Measurements from ENCODE around the gene ATG12. TPM values are rescaled to one million over a fixed set of nuclear protein-coding genes. Genes with fewer than 3 reads are reported as not detected.
"Not testable (repeated sequence)": the region's sequence is repeated elsewhere in the genome, so short reads cannot be mapped to it uniquely, and the experiment has no call there.

The ATG12 gene
- 63.2 TPM for total RNA-seq

GRCh38 chr5:115841382-115842088, at the start of gene ATG12, which contains the start of gene AP3S1:
Gene ATG12 (minus strand): TSS chr5:115841565. CDS start chr5:115841552, 13 bp downstream.
Gene AP3S1 (plus strand): TSS chr5:115841935. CDS start chr5:115842038, 103 bp downstream.
- peak within 1 kb of the TSS; percentile 95 for H3K4me3 ChIP-seq (ENCODE audit: low read length)
- H3K27me3 ChIP-seq (ENCODE audit: insufficient read depth, low read length): no peaks in the 10 kb centered on the region
- H3K4me1 ChIP-seq (ENCODE audit: insufficient read depth, low read length): peaks cover 47% of the 10 kb centered on the region
- H3K9me3 ChIP-seq (ENCODE audit: low read depth, low read length): no peaks in the 10 kb centered on the region

GRCh38 chr5:115888027-115888426, 46.7 kb upstream of the ATG12 start:
- Histone ChIP-seq H3K4me3 (ENCODE audit: low read length) (no peak overlapping the region), H3K27me3 (ENCODE audit: insufficient read depth, low read length) (no peaks in the 10 kb centered on the region)

GRCh38 chr5:115885208-115885607, 43.8 kb upstream of the ATG12 start:
- not testable (repeated sequence) for H3K4me1 ChIP-seq (ENCODE audit: insufficient read depth, low read length); H3K9me3 ChIP-seq (ENCODE audit: low read depth, low read length); H3K4me3 ChIP-seq (ENCODE audit: low read length); H3K27me3 ChIP-seq (ENCODE audit: insufficient read depth, low read length)

More at GRCh38 chr5:115888027-115888426, 46.7 kb upstream of the ATG12 start:
- H3K4me1 ChIP-seq (ENCODE audit: insufficient read depth, low read length): no peaks in the 10 kb centered on the region
- no peaks in the 10 kb centered on the region for H3K9me3 ChIP-seq (ENCODE audit: low read depth, low read length)

- H3K9me3 ChIP-seq (ENCODE audit: low read depth, low read length): no peaks in the 10 kb centered on the region
- no peaks in the 10 kb centered on the region for H3K27me3 ChIP-seq (ENCODE audit: insufficient read depth, low read length)
- H3K4me1 ChIP-seq (ENCODE audit: insufficient read depth, low read length): no peaks in the 10 kb centered on the region
- no peak overlapping the region for H3K4me3 ChIP-seq (ENCODE audit: low read length)
Measured at GRCh38 chr5:115884704-115885103, 43.3 kb upstream of the ATG12 start.

GRCh38 chr5:115882434-115882833, 41.1 kb upstream of the ATG12 start:
- H3K4me1 ChIP-seq (ENCODE audit: insufficient read depth, low read length); H3K9me3 ChIP-seq (ENCODE audit: low read depth, low read length); H3K4me3 ChIP-seq (ENCODE audit: low read length); H3K27me3 ChIP-seq (ENCODE audit: insufficient read depth, low read length): not testable (repeated sequence)

GRCh38 chr5:115877342-115877741, 36.0 kb upstream of the ATG12 start:
- H3K27me3 ChIP-seq (ENCODE audit: insufficient read depth, low read length); H3K4me1 ChIP-seq (ENCODE audit: insufficient read depth, low read length); H3K4me3 ChIP-seq (ENCODE audit: low read length); H3K9me3 ChIP-seq (ENCODE audit: low read depth, low read length): not testable (repeated sequence)

GRCh38 chr5:115875447-115875846, 34.1 kb upstream of the ATG12 start:
- Histone ChIP-seq H3K27me3 (ENCODE audit: insufficient read depth, low read length) (no peaks in the 10 kb centered on the region), H3K4me1 (ENCODE audit: insufficient read depth, low read length) (no peaks in the 10 kb centered on the region), H3K9me3 (ENCODE audit: low read depth, low read length) (no peaks in the 10 kb centered on the region), H3K4me3 (ENCODE audit: low read length) (no peak overlapping the region)

GRCh38 chr5:115873392-115873791, 32.0 kb upstream of the ATG12 start:
- H3K9me3 ChIP-seq (ENCODE audit: low read depth, low read length): no peaks in the 10 kb centered on the region
- H3K4me1 ChIP-seq (ENCODE audit: insufficient read depth, low read length): no peaks in the 10 kb centered on the region
- no peaks in the 10 kb centered on the region for H3K27me3 ChIP-seq (ENCODE audit: insufficient read depth, low read length)
- no peak overlapping the region for H3K4me3 ChIP-seq (ENCODE audit: low read length)

GRCh38 chr5:115872447-115872846, 31.1 kb upstream of the ATG12 start:
- Histone ChIP-seq H3K9me3 (ENCODE audit: low read depth, low read length) (no peaks in the 10 kb centered on the region), H3K4me3 (ENCODE audit: low read length) (no peak overlapping the region), H3K27me3 (ENCODE audit: insufficient read depth, low read length) (no peaks in the 10 kb centered on the region), H3K4me1 (ENCODE audit: insufficient read depth, low read length) (no peaks in the 10 kb centered on the region)

GRCh38 chr5:115869256-115869795, 28.0 kb upstream of the ATG12 start:
- no peak overlapping the region for H3K4me3 ChIP-seq (ENCODE audit: low read length)
- H3K9me3 ChIP-seq (ENCODE audit: low read depth, low read length): no peaks in the 10 kb centered on the region
- H3K4me1 ChIP-seq (ENCODE audit: insufficient read depth, low read length): no peaks in the 10 kb centered on the region
- no peaks in the 10 kb centered on the region for H3K27me3 ChIP-seq (ENCODE audit: insufficient read depth, low read length)

- H3K4me1 ChIP-seq (ENCODE audit: insufficient read depth, low read length): peaks cover 10% of the 10 kb centered on the region
- H3K4me3 ChIP-seq (ENCODE audit: low read length): no peak overlapping the region
- H3K9me3 ChIP-seq (ENCODE audit: low read depth, low read length): no peaks in the 10 kb centered on the region
- no peaks in the 10 kb centered on the region for H3K27me3 ChIP-seq (ENCODE audit: insufficient read depth, low read length)
Measured at GRCh38 chr5:115859378-115859777, 18.0 kb upstream of the ATG12 start.

- Histone ChIP-seq H3K4me3 (ENCODE audit: low read length) (no peak overlapping the region), H3K27me3 (ENCODE audit: insufficient read depth, low read length) (no peaks in the 10 kb centered on the region), H3K9me3 (ENCODE audit: low read depth, low read length) (no peaks in the 10 kb centered on the region), H3K4me1 (ENCODE audit: insufficient read depth, low read length) (peaks cover 10% of the 10 kb centered on the region)
Measured at GRCh38 chr5:115858396-115858795, 17.0 kb upstream of the ATG12 start.

- no peaks in the 10 kb centered on the region for H3K27me3 ChIP-seq (ENCODE audit: insufficient read depth, low read length)
- H3K4me3 ChIP-seq (ENCODE audit: low read length): no peak overlapping the region
- H3K4me1 ChIP-seq (ENCODE audit: insufficient read depth, low read length): peaks cover 10% of the 10 kb centered on the region
- H3K9me3 ChIP-seq (ENCODE audit: low read depth, low read length): no peaks in the 10 kb centered on the region
Measured at GRCh38 chr5:115857626-115858349, 16.4 kb upstream of the ATG12 start.

GRCh38 chr5:115857057-115857479, 15.7 kb upstream of the ATG12 start:
- peaks cover 10% of the 10 kb centered on the region for H3K4me1 ChIP-seq (ENCODE audit: insufficient read depth, low read length)
- H3K4me3 ChIP-seq (ENCODE audit: low read length): no peak overlapping the region
- H3K27me3 ChIP-seq (ENCODE audit: insufficient read depth, low read length): no peaks in the 10 kb centered on the region
- no peaks in the 10 kb centered on the region for H3K9me3 ChIP-seq (ENCODE audit: low read depth, low read length)

GRCh38 chr5:115855959-115856358, 14.6 kb upstream of the ATG12 start:
- Histone ChIP-seq H3K4me1 (ENCODE audit: insufficient read depth, low read length) (peaks cover 10% of the 10 kb centered on the region), H3K4me3 (ENCODE audit: low read length) (no peak overlapping the region), H3K9me3 (ENCODE audit: low read depth, low read length) (no peaks in the 10 kb centered on the region), H3K27me3 (ENCODE audit: insufficient read depth, low read length) (no peaks in the 10 kb centered on the region)

Data from mononuclear cell (primary cell).